ENCODE data around the gene PLIN3.
A peak's percentile ranks its signal among the peaks of the same experiment; 100 is the strongest.
"Not testable (repeated sequence)": the region's sequence is repeated elsewhere in the genome, so short reads cannot be mapped to it uniquely, and the experiment has no call there.

The PLIN3 gene

DNA sequence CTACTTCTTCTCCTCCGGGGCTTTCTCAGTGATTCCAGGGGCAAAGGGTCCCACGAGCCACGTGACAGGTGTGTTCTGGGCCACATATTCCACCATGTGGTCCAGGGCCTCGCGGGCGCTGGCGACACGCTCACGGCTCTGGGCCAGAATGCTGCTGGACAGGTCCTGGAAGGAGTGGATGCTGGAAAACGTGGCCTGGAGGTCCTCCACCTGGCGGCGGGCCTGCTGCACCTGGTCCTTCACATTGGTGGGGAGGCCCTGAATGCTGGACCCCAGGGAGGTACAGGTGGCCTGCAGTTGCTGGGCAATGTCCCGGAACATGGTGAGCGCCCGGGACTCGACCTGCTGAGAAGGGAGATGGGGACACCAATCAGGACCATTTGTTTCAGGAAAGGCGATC, 28.3 kb downstream of the PLIN3 start:
- H3K27me3 Mint-ChIP-seq = no peaks in the 10 kb centered on the region

GRCh38 chr19:4832776-4833175, 34.7 kb downstream of the PLIN3 start:
- H3K27ac Mint-ChIP-seq = peak overlapping the region; percentile 89

More for the DNA sequence above, 28.3 kb downstream of the PLIN3 start:
- Mint-ChIP-seq H3K4me3 (no peak overlapping the region), H3K36me3 (peaks cover 45% of the 10 kb centered on the region), H3K4me1 (peaks cover 18% of the 10 kb centered on the region), H3K27ac (peak overlapping the region; percentile 26), H3K9me3 (no peaks in the 10 kb centered on the region)
- ATAC-seq = no peak

GRCh38 chr19:4831979-4832340, 35.5 kb downstream of the PLIN3 start:
- peaks cover 35% of the 10 kb centered on the region for H3K4me1 Mint-ChIP-seq
- peaks cover 22% of the 10 kb centered on the region for H3K36me3 Mint-ChIP-seq
- H3K9me3 Mint-ChIP-seq = not testable (repeated sequence)

More at GRCh38 chr19:4832776-4833175, 34.7 kb downstream of the PLIN3 start:
- ATAC-seq = no peak
- Mint-ChIP-seq H3K36me3 (peaks cover 25% of the 10 kb centered on the region), H3K4me1 (peaks cover 31% of the 10 kb centered on the region), H3K27me3 (no peaks in the 10 kb centered on the region), H3K9me3 (no peaks in the 10 kb centered on the region), H3K4me3 (no peak overlapping the region)

GRCh38 chr19:4831304-4831978, 36.0 kb downstream of the PLIN3 start, which contains the start of gene TICAM1:
Gene TICAM1, minus strand, starts transcription at chr19:4831712. Its CDS starts 13,335 bp downstream, at chr19:4818377.
- no peaks in the 10 kb centered on the region for H3K9me3 Mint-ChIP-seq
- H3K36me3 Mint-ChIP-seq = peaks cover 22% of the 10 kb centered on the region
- H3K27me3 Mint-ChIP-seq = no peaks in the 10 kb centered on the region
- peak; percentile 82 for ATAC-seq
- H3K27ac Mint-ChIP-seq = peak within 1 kb of the TSS; percentile 89
- peak within 1 kb of the TSS; percentile 87 for H3K4me3 Mint-ChIP-seq
- peaks cover 35% of the 10 kb centered on the region for H3K4me1 Mint-ChIP-seq

More at GRCh38 chr19:4831979-4832340, 35.5 kb downstream of the PLIN3 start:
- Mint-ChIP-seq H3K27ac (peak overlapping the region; percentile 89), H3K4me3 (peak overlapping the region; percentile 87)
- H3K27me3 Mint-ChIP-seq, ATAC-seq: not testable (repeated sequence)

DNA sequence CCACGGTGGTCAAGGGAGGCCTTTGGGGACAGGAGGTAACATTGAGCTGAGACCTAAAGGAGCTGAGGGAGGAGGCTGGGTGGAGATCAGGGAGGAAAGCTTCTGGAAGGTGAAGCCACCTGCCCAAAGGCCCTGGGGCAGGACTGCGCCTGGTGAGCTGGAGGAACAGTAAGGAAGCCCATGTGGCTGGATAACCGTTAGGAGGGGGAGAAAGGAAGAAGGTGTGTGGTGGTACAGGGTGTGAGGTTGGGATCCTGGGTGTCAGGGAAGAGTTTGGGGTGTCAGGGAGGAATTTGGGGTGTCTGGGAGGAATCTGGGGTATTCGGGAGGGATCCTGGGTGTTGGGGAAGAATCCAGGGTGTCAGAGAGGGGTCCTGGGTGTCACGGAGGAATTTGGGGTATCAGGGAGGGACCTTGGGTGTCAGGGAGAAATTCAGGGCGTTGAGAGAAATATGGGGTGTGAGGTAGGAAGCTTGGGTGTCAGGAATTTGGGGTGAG, 36.6 kb downstream of the PLIN3 start:
- Mint-ChIP-seq H3K4me1 (peaks cover 35% of the 10 kb centered on the region), H3K27me3 (no peaks in the 10 kb centered on the region), H3K36me3 (peaks cover 22% of the 10 kb centered on the region), H3K4me3 (peak overlapping the region; percentile 87), H3K27ac (peak overlapping the region; percentile 89), H3K9me3 (no peaks in the 10 kb centered on the region)
- ATAC-seq = no peak

- no peak for ATAC-seq
- H3K36me3 Mint-ChIP-seq = peaks cover 22% of the 10 kb centered on the region
- H3K27me3 Mint-ChIP-seq = no peaks in the 10 kb centered on the region
- peak overlapping the region; percentile 89 for H3K27ac Mint-ChIP-seq
- H3K4me3 Mint-ChIP-seq = peak overlapping the region; percentile 87
- peaks cover 35% of the 10 kb centered on the region for H3K4me1 Mint-ChIP-seq
- no peaks in the 10 kb centered on the region for H3K9me3 Mint-ChIP-seq
Observed at GRCh38 chr19:4830332-4830731, 37.1 kb downstream of the PLIN3 start.

DNA sequence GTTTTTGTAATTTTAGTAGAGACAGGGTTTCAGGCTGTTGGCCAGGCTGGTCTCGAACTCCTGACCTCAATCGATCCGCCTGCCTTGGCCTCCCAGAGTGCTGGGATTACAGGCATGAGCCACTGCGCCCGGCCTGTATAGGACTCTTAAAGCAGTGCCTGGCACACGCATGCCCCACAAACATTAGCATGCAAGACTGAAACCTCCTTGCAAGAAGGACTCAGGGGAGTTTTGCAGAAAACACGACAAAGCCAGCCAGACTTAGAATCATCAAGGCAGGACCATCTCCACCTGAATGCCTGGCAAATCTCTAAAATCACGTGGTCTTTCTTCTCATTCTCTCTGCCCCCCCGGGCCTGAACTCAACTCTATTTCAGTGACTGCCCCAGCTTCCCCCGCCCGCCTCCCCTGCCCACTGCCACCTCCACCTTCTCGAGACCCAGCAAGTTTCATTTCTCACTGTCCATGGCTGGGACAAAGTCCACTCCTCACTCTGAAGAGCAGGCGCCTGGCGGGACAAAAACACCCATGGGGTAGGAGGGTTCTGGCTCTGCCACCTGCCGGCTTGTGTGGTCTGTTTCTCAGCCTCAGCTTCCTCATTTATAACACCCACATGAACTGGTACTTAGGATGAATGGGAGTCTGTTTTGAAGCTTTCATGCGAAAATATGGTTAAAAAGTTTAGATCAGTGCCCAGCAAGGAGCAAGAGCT, 38.3 kb downstream of the PLIN3 start:
- H3K4me3 Mint-ChIP-seq = peak overlapping the region; percentile 80
- peak; percentile 83 for ATAC-seq
- H3K27me3 Mint-ChIP-seq = no peaks in the 10 kb centered on the region
- peaks cover 22% of the 10 kb centered on the region for H3K36me3 Mint-ChIP-seq
- no peaks in the 10 kb centered on the region for H3K9me3 Mint-ChIP-seq
- peaks cover 35% of the 10 kb centered on the region for H3K4me1 Mint-ChIP-seq
- H3K27ac Mint-ChIP-seq = peak overlapping the region; percentile 89

DNA sequence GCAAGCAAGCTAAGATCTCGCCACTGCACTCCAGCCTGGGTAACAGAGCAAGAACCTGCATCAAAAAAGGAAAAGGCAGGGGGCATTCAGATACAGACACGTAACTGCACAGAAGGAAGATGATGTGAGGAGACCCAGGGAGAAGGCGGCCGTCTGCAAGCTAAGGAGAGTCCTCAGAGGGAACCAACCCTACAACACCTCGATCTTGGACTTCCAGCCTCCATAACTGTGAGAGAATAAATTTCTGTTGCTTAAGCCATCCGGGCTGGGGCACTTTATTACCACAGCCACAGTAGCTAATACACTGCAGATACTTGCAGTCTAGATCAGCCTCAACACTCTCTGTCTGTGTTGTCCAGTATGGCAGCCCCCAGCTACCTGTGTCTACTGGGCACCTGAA, 43.9 kb downstream of the PLIN3 start:
- Mint-ChIP-seq H3K4me3 (no peak overlapping the region), H3K36me3 (peaks cover 28% of the 10 kb centered on the region), H3K27me3 (no peaks in the 10 kb centered on the region), H3K9me3 (no peaks in the 10 kb centered on the region), H3K27ac (no peak overlapping the region), H3K4me1 (peaks cover 22% of the 10 kb centered on the region)
- no peak for ATAC-seq

- H3K27me3 Mint-ChIP-seq, H3K27ac Mint-ChIP-seq, ATAC-seq, H3K4me3 Mint-ChIP-seq, H3K9me3 Mint-ChIP-seq: not testable (repeated sequence)
- Mint-ChIP-seq H3K4me1 (peaks cover 17% of the 10 kb centered on the region), H3K36me3 (peaks cover 31% of the 10 kb centered on the region)
Observed at GRCh38 chr19:4822354-4822753, 45.1 kb downstream of the PLIN3 start.

GRCh38 chr19:4821265-4821664, 46.2 kb downstream of the PLIN3 start:
- no peaks in the 10 kb centered on the region for H3K9me3 Mint-ChIP-seq
- no peak overlapping the region for H3K4me3 Mint-ChIP-seq
- peaks cover 41% of the 10 kb centered on the region for H3K36me3 Mint-ChIP-seq
- no peaks in the 10 kb centered on the region for H3K27me3 Mint-ChIP-seq
- no peak for ATAC-seq
- H3K4me1 Mint-ChIP-seq = peaks cover 27% of the 10 kb centered on the region
- no peak overlapping the region for H3K27ac Mint-ChIP-seq

DNA sequence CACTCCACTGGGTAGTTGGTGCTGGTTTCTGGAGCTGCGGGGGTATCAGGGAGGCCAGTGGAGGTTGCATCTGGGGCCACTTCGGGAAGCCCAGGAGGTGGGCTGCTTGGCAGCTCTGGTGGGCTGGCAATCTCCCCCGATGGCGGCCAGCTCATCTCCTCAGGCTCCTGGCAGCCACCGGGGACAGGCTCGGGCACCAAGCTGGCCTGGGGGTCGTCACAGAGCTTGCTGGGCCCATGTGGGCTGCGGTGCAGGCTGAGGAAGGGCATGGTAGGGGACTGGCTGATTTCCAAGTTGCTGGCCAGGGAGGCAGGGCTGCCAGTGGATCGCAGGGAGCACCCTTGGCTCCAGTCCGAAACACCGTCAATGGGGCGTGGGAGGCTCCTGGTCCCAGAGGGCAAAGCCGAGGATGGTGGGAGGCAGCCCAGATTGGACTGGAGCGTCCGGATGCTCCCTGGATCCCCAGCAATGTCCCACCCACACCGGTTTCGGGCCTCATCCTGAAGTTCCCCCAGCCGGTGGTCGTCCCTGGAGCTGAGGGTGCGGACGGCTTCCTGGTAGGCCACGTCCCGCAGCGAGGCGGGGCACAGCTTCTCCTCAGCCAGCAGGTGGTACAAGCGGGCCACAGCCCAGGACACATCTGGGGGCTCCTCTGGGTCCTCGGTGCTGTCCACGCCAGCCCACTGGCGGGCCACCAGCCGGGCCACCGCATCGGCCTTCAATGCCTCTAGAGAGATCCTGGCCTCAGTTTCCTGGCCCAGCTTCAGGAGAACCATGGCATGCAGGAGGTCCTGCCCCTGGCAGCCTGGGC, 49.8 kb downstream of the PLIN3 start:
- H3K27ac Mint-ChIP-seq = peak overlapping the region; percentile 35
- peaks cover 39% of the 10 kb centered on the region for H3K4me1 Mint-ChIP-seq
- no peaks in the 10 kb centered on the region for H3K9me3 Mint-ChIP-seq
- ATAC-seq = no peak
- peaks cover 45% of the 10 kb centered on the region for H3K36me3 Mint-ChIP-seq
- H3K27me3 Mint-ChIP-seq = no peaks in the 10 kb centered on the region
- H3K4me3 Mint-ChIP-seq = no peak overlapping the region

GRCh38 chr19:4816950-4817278, 50.6 kb downstream of the PLIN3 start:
- no peak for ATAC-seq
- Mint-ChIP-seq H3K27me3 (no peaks in the 10 kb centered on the region), H3K4me1 (peaks cover 43% of the 10 kb centered on the region), H3K36me3 (peaks cover 41% of the 10 kb centered on the region), H3K27ac (peak overlapping the region; percentile 35), H3K4me3 (no peak overlapping the region), H3K9me3 (no peaks in the 10 kb centered on the region)

- H3K27me3 Mint-ChIP-seq = no peaks in the 10 kb centered on the region
- H3K9me3 Mint-ChIP-seq = no peaks in the 10 kb centered on the region
- ATAC-seq = peak; percentile 31
- H3K27ac Mint-ChIP-seq = peak overlapping the region; percentile 63
- H3K4me1 Mint-ChIP-seq = peaks cover 48% of the 10 kb centered on the region
- no peak overlapping the region for H3K4me3 Mint-ChIP-seq
- H3K36me3 Mint-ChIP-seq = peaks cover 41% of the 10 kb centered on the region
Observed at GRCh38 chr19:4816202-4816949, 51.1 kb downstream of the PLIN3 start.

DNA sequence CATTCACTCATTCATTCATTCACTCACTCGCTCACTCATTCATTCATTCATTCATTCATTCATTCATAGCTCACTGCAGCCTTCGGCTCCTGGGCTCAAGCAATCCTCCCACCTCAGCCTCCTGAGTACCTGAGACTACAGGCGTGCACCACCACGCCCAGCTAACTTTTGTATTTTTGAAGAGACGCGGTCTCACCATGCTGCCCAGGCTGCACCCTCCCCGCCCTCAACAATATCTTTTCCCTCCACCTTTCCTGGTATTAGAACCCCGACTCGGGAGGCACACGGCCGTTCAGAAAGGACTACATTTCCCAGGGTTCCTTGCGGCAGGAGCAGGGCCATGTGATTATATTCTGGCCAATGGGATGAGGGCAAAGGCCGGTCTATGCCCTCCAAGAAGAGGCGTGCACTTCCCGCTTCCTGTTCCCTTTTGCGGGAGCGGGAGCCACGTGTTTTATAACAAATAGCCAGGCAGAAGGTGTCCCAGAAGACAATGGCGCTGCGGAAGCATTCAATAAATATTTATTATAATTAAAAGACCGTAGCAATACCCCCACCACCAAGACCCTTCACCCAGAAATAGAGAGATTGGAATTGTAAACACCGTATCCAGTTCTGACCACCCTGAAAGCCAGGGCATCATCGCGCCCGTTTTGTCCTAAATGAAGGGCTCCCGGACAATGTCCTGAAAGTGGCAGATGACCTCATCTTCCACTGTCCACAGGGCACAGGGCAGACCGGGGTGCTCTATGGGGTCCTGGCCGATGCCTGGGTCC, 51.9 kb downstream of the PLIN3 start:
- Mint-ChIP-seq H3K4me1 (peaks cover 55% of the 10 kb centered on the region), H3K27me3 (no peaks in the 10 kb centered on the region), H3K9me3 (no peaks in the 10 kb centered on the region), H3K4me3 (peak overlapping the region; percentile 70), H3K27ac (peak overlapping the region; percentile 63), H3K36me3 (peaks cover 41% of the 10 kb centered on the region)
- peak; percentile 86 for ATAC-seq

All from stimulated activated memory B cell treated with anti-CD40 and anti-IgM and Interleukin-4, amounts not matched to agents 10 μg/mL and 1 μg/mL and 100 μg/mL, for 72 hours (primary cell).